Liver (tissue), 9 donors: ENCODE data around the gene DAB1. TPM values are rescaled to one million over a fixed set of nuclear protein-coding genes. Genes with fewer than 3 reads are reported as not detected.

ENCODE experiments used
- DNase-seq: peaks from one replicate; pipeline ENCODE4 v3.0.0-alpha.2; 2017; ENCODE audit warnings: low spot score
- H3K27ac ChIP-seq, 2 donors: one replicate each; pipeline ENCODE4 v1.7.0; 2013; ENCODE audit warnings: inconsistent platforms in 2 of 2, low read length in 2 of 2, control low read depth in 1 of 2, low read depth in 1 of 2, mild to moderate bottlenecking in 1 of 2
- H3K27me3 ChIP-seq, 4 donors: one replicate each; pipeline versions ENCODE4 v1.6.1 to v1.7.0; 2013; ENCODE audit warnings: low read length in 3 of 4, inconsistent platforms in 1 of 4, mild to moderate bottlenecking in 1 of 4, moderate library complexity in 1 of 4; ENCODE audit not compliant: control insufficient read depth in 4 of 4, insufficient read depth in 4 of 4
- H3K36me3 ChIP-seq, 4 donors: one replicate each; pipeline versions ENCODE4 v1.6.1 to v1.7.0; 2013; ENCODE audit warnings: low read length in 3 of 4, mild to moderate bottlenecking in 3 of 4, low read depth in 1 of 4, moderate library complexity in 1 of 4; ENCODE audit not compliant: control insufficient read depth in 4 of 4, insufficient read depth in 3 of 4
- H3K4me1 ChIP-seq, 4 donors: one replicate each; pipeline versions ENCODE4 v1.6.1 to v1.7.0; 2013; ENCODE audit warnings: low read length in 3 of 4, mild to moderate bottlenecking in 3 of 4, moderate library complexity in 1 of 4; ENCODE audit not compliant: control insufficient read depth in 4 of 4, insufficient read depth in 4 of 4
- H3K4me3 ChIP-seq, 3 donors: one replicate each; pipeline versions ENCODE4 v1.6.1 to v1.7.0; 2013; ENCODE audit warnings: low read length in 3 of 3, control low read depth in 1 of 3, low read depth in 1 of 3, mild to moderate bottlenecking in 1 of 3
- H3K9ac ChIP-seq, 2 donors: one replicate each; pipeline ENCODE4 v1.7.0; 2013; ENCODE audit warnings: low read length in 2 of 2, mild to moderate bottlenecking in 2 of 2, moderate library complexity in 2 of 2, control low read depth in 1 of 2, low read depth in 1 of 2
- H3K9me3 ChIP-seq, 4 donors: one replicate each; pipeline versions ENCODE4 v1.6.1 to v1.7.0; 2013; ENCODE audit warnings: low read length in 3 of 4; ENCODE audit not compliant: control insufficient read depth in 4 of 4
- EGR1 ChIP-seq, 2 donors: IDR thresholded peaks; 2 replicates each; pipeline ENCODE4 v1.6.1; 2016 to 2018; ENCODE audit warnings: antibody characterized with exemption in 2 of 2, low read depth in 2 of 2
- FOXA1 ChIP-seq: IDR thresholded peaks from 2 replicates; pipeline ENCODE4 v1.6.1; 2016; ENCODE audit warnings: antibody characterized with exemption
- FOXA2 ChIP-seq: IDR thresholded peaks from 2 replicates; pipeline ENCODE4 v1.6.1; 2016; ENCODE audit warnings: antibody characterized with exemption
- GABPA ChIP-seq, 2 donors: IDR thresholded peaks in 1 of 2; conservative IDR thresholded peaks in 1 of 2; 2 replicates each; pipeline ENCODE4 v1.6.1; 2016; ENCODE audit warnings: antibody characterized with exemption in 2 of 2, mild to moderate bottlenecking in 1 of 2, moderate library complexity in 1 of 2
- HNF4A ChIP-seq, 2 donors: conservative IDR thresholded peaks; 2 replicates each; pipeline ENCODE4 v1.6.1; 2016; ENCODE audit warnings: antibody characterized with exemption in 2 of 2, mild to moderate bottlenecking in 2 of 2
- HNF4G ChIP-seq: IDR thresholded peaks from 2 replicates; pipeline ENCODE4 v1.6.1; 2016; ENCODE audit warnings: antibody characterized with exemption
- JUND ChIP-seq, 2 donors: IDR thresholded peaks; 2 replicates each; pipeline ENCODE4 v1.6.1; 2016; ENCODE audit warnings: antibody characterized with exemption in 2 of 2
- NR2F2 ChIP-seq: IDR thresholded peaks from 2 replicates; pipeline ENCODE4 v1.6.1; 2016; ENCODE audit warnings: antibody characterized with exemption
- RAD21 ChIP-seq, 2 donors: IDR thresholded peaks; 2 replicates each; pipeline ENCODE4 v1.6.1; 2016; ENCODE audit warnings: antibody characterized with exemption in 2 of 2, mild to moderate bottlenecking in 2 of 2
- RXRA ChIP-seq, 2 donors: IDR thresholded peaks; 2 replicates each; pipeline ENCODE4 v1.6.1; 2017 to 2018; ENCODE audit warnings: antibody characterized with exemption in 2 of 2, mild to moderate bottlenecking in 1 of 2
- SP1 ChIP-seq: IDR thresholded peaks from 2 replicates; pipeline ENCODE4 v1.6.1; 2018; ENCODE audit warnings: antibody characterized with exemption, mild to moderate bottlenecking
- TAF1 ChIP-seq: conservative IDR thresholded peaks from 2 replicates; pipeline ENCODE4 v1.6.1; 2016; ENCODE audit warnings: antibody characterized with exemption, mild to moderate bottlenecking
- YY1 ChIP-seq: IDR thresholded peaks from 2 replicates; pipeline ENCODE4 v1.6.1; 2016; ENCODE audit warnings: antibody characterized with exemption, mild to moderate bottlenecking
- ZBTB33 ChIP-seq: IDR thresholded peaks from 2 replicates; pipeline ENCODE4 v1.6.1; 2016; ENCODE audit warnings: antibody characterized with exemption
- WGBS: extraction: QIAGEN DNeasy Blood & Tissue Kit; methylation state at CpG from one replicate; pipeline ENCODE4 v1.1.7; 2013; 5-methylcytosine and 5-hydroxymethylcytosine counted together
- polyA plus RNA-seq, 2 donors: library from polyadenylated mRNA; stranded (reverse) in 1 of 2; unstranded in 1 of 2; fragments of 200-250 nt in 1 of 2; fragments of >200 nt in 1 of 2; fragmentation: Nextera tagmentation in 1 of 2; extraction: Ambion mirVana in 1 of 2; gene quantifications; one replicate each; pipeline versions ENCODE4 v1.2.1 to v1.2.3, GENCODE V29; 2013 to 2015
- total RNA-seq, 2 donors: library from RNA; depleted of rRNA; stranded (reverse); fragments of >200 nt; gene quantifications; one replicate each; pipeline ENCODE4 v1.2.3, GENCODE V29; 2014
- TF ChIP-seq, protein P1 (sequence below): fragments of 150-350 bp; IDR thresholded peaks from 2 replicates; pipeline ENCODE4 v1.5.1; 2017; ENCODE audit warnings: improper control_type of control experiment, low read depth, low read length; ENCODE audit not compliant: missing input control
- TF ChIP-seq, protein P2 (sequence below): IDR thresholded peaks from 2 replicates; pipeline ENCODE4 v1.6.1; 2016; ENCODE audit warnings: antibody characterized with exemption
- TF ChIP-seq, protein P3 (sequence below): IDR thresholded peaks from 2 replicates; pipeline ENCODE4 v1.6.1; 2016; ENCODE audit warnings: antibody characterized with exemption, mild to moderate bottlenecking
- TF ChIP-seq, protein P4 (sequence below): IDR thresholded peaks from 2 replicates; pipeline ENCODE4 v1.6.1; 2016; ENCODE audit warnings: antibody characterized with exemption
- donor health status: healthy.
- donor health status: healthy.
- donor health status: healthy.
- donor health status: healthy.
- donor health status: healthy.

Gene DAB1
- total and polyA plus RNA-seq, 4 donors, result 0.54 to 1.7 (median 1.2) TPM

- Histone ChIP-seq H3K9ac (no peak overlapping the region), H3K36me3 (peaks cover 0 to 3% (median 0%) of the 10 kb centered on the region in 4 donors), H3K4me3 (no peak overlapping the region), H3K9me3 (no peaks in the 10 kb centered on the region), H3K27ac (peak overlapping the region; percentile 14 to 82), H3K4me1 (peaks cover 0 to 24% (median 8%) of the 10 kb centered on the region in 4 donors), H3K27me3 (no peaks in the 10 kb centered on the region)
- DNase-seq, result no peak
- 36% methylated on average over 4 of the region's 4 CpGs for WGBS
- TF ChIP-seq TAF1 (no peak), FOXA2 (peak; percentile 57), ZBTB33 (peak; percentile 75), RAD21 (IDR thresholded peaks at IDR 0.05) (peak; percentile 49 to 53), GABPA (IDR thresholded peaks at IDR 0.05 in 1 of 2, conservative IDR thresholded peaks at IDR 0.05 in 1 of 2) (no peak), NR2F2 (no peak), HNF4A (conservative IDR thresholded peaks at IDR 0.05) (peak; percentile 72 to 88), SP1 (peak; percentile 32), JUND (IDR thresholded peaks at IDR 0.05) (peak in 1 of 2 donors; percentile 58), HNF4G (no peak), RXRA (IDR thresholded peaks at IDR 0.05) (peak; percentile 50 to 88), FOXA1 (peak; percentile 75), EGR1 (IDR thresholded peaks at IDR 0.05; ENCODE audit: low read depth in 2 of 2) (no peak), YY1 (peak; percentile 88)
- TF ChIP-seq, protein P1, sequence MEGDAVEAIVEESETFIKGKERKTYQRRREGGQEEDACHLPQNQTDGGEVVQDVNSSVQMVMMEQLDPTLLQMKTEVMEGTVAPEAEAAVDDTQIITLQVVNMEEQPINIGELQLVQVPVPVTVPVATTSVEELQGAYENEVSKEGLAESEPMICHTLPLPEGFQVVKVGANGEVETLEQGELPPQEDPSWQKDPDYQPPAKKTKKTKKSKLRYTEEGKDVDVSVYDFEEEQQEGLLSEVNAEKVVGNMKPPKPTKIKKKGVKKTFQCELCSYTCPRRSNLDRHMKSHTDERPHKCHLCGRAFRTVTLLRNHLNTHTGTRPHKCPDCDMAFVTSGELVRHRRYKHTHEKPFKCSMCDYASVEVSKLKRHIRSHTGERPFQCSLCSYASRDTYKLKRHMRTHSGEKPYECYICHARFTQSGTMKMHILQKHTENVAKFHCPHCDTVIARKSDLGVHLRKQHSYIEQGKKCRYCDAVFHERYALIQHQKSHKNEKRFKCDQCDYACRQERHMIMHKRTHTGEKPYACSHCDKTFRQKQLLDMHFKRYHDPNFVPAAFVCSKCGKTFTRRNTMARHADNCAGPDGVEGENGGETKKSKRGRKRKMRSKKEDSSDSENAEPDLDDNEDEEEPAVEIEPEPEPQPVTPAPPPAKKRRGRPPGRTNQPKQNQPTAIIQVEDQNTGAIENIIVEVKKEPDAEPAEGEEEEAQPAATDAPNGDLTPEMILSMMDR, result no peak
- TF ChIP-seq, protein P2, sequence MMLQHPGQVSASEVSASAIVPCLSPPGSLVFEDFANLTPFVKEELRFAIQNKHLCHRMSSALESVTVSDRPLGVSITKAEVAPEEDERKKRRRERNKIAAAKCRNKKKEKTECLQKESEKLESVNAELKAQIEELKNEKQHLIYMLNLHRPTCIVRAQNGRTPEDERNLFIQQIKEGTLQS, result no peak
- TF ChIP-seq, protein P3, sequence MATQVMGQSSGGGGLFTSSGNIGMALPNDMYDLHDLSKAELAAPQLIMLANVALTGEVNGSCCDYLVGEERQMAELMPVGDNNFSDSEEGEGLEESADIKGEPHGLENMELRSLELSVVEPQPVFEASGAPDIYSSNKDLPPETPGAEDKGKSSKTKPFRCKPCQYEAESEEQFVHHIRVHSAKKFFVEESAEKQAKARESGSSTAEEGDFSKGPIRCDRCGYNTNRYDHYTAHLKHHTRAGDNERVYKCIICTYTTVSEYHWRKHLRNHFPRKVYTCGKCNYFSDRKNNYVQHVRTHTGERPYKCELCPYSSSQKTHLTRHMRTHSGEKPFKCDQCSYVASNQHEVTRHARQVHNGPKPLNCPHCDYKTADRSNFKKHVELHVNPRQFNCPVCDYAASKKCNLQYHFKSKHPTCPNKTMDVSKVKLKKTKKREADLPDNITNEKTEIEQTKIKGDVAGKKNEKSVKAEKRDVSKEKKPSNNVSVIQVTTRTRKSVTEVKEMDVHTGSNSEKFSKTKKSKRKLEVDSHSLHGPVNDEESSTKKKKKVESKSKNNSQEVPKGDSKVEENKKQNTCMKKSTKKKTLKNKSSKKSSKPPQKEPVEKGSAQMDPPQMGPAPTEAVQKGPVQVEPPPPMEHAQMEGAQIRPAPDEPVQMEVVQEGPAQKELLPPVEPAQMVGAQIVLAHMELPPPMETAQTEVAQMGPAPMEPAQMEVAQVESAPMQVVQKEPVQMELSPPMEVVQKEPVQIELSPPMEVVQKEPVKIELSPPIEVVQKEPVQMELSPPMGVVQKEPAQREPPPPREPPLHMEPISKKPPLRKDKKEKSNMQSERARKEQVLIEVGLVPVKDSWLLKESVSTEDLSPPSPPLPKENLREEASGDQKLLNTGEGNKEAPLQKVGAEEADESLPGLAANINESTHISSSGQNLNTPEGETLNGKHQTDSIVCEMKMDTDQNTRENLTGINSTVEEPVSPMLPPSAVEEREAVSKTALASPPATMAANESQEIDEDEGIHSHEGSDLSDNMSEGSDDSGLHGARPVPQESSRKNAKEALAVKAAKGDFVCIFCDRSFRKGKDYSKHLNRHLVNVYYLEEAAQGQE, result peak; percentile 64
- TF ChIP-seq, protein P4, sequence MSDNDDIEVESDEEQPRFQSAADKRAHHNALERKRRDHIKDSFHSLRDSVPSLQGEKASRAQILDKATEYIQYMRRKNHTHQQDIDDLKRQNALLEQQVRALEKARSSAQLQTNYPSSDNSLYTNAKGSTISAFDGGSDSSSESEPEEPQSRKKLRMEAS, result peak; percentile 83
Measured at GRCh38 chr1:56995414-56996100, 428.3 kb downstream of the DAB1 start.
